Inflammatory macrophage (primary cell): ENCODE results near the gene PARP1.
"Not testable (repeated sequence)": the region's sequence is repeated elsewhere in the genome, so short reads cannot be mapped to it uniquely, and the experiment has no call there.

Source experiments
- DNase-seq, 2 donors: peaks; one replicate each; pipeline ENCODE4 v3.0.0-alpha.2; 2020 to 2022
- total RNA-seq, 18 experiments: gene quantifications; one replicate each; lab custom pipeline; 2026; ENCODE audit warnings: mixed read lengths in 6 of 18, inconsistent platforms in 2 of 18; lab: John Stamatoyannopoulos, UW

The PARP1 gene
- 39.0 to 250 (median 124) reads per million in 18 experiments for total RNA-seq

GRCh38 chr1:226407497-226408284 lies at the start of gene PARP1:
Gene PARP1 (minus strand): TSS chr1:226408093. CDS start chr1:226407929, 164 bp downstream.
- peak; percentile 82 to 87 for DNase-seq

- peak in 1 of 2 donors; percentile 20 for DNase-seq
Measured at GRCh38 chr1:226457307-226457712, 49.4 kb upstream of the PARP1 start.

GRCh38 chr1:226455843-226456242 lies 48.0 kb upstream of the PARP1 start:
- no peak for DNase-seq

GRCh38 chr1:226454349-226454748 lies 46.5 kb upstream of the PARP1 start:
- DNase-seq: no peak

DNA sequence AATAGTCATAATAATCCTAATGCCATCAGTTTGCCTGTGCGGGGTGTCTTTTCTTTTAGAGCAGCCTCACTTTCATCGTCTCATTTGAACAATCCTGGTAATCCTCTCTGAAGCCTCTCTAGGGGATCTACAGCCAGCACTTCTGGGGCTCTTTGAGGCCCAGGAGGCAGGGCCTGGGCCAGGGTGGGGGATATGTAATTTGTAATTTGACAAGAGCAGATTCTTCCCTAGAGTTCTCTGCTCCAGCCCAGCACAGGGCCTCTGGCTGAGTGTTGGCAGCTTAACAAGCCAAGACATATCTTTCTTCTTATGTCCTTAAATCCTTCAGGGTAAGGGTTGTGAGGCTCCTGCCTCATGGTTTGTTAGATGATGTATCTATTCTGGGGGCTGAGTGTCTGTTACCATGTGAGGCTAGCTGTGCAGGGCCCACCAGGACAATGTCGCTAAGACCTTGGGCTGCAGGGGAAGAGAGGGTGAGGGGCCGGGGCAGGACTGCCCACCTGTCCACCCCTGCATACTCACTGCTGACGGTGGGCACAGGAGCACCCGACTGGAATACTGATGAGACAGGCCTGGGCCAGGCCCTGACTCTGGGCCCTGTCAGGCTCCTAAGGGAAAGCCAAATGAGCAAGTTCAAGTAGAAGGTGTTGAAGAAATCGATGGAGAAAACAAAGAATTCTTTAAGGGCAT lies 45.3 kb upstream of the PARP1 start:
- DNase-seq: no peak

DNA sequence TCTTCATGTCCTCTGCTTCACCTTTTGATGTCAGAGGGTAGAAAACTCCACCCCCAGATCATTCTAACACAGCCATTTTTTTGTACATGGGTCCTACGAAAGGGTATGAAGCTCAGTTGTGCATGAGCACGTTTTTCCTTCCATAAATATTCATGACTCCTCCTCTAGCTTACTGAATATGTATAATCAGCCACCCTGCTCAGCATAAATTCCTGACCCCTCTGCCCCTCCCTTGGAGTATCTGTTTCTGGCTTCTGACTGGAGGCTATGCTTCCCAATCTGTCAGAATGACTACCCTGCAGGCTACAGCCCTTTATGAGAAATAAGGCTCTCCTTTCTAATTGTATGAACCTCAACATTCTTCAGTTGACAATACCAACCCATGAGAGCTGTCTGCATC lies 42.8 kb upstream of the PARP1 start:
- no peak for DNase-seq

GRCh38 chr1:226449823-226450222 lies 41.9 kb upstream of the PARP1 start:
- no peak for DNase-seq

DNA sequence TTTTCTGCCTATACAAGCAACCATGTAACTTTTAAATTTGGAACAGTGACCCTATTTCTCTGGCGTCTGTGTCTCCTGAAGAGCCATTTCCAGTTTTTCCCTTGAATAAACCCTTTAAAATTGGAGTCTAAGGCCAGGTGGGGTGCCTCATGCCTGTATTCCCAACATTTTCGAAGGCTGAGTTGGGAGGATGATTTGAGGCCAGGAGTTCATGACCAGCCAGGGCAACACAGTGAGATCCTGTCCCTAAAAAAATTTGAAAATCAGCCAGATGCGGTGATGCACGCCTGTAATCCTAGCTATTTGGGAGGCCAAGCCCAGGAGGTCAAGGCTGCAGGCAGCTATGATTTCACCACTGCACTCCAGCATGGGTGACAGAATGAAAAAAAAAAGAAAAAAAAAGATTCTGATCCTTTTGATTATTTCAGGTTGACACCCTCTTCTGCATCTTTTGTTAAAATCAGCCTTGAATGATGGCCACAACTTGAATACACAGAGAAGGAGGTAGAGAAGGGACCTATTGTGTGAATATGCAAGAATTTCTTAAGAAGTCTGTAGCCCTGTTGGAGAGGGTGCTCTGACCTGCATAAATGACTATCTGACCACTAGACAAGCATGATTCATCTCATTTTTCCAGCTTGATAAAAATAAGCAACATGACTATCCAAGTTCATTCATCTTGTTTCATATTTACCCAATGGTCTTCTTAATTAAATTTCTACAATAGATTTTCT lies 40.2 kb upstream of the PARP1 start:
- no peak for DNase-seq

DNA sequence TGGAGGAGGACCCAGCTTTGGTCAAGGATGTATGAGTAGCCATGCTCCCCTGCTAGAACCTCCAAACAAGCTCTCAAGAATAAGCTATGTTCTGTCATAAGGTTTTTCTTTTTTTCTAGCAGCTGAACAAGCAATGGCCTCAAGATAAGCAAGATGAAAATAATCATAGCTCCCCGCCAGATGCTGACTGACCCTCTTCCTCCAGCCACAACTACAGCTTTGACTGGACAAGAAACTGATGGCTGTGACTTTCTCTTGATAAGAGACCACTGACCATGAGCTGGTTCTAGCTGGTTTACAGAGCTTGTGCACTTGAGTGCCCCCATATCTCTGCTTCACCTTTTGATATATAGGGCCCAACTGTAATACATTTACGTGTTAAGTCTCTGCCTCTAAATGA lies 38.2 kb upstream of the PARP1 start:
- no peak for DNase-seq

DNA sequence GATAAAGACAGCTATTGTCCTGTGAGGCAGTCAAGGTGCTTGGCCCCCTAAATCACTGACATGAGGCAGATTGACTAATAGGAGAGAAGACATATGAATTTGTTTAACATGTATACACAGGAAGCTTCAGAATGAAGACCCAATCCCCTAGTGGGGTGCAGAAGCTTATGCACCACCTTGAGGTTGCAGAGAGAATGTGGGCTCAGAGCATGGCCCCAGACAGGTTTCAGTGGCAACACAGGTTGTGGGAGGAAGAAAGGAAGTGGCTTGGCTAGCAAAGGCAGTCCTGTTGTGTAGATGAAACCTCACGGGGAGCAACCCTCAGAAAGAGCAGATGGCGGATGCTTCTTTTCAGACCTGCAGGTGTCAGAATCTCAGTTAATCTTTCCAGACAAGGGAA lies 37.0 kb upstream of the PARP1 start:
- no peak for DNase-seq

DNA sequence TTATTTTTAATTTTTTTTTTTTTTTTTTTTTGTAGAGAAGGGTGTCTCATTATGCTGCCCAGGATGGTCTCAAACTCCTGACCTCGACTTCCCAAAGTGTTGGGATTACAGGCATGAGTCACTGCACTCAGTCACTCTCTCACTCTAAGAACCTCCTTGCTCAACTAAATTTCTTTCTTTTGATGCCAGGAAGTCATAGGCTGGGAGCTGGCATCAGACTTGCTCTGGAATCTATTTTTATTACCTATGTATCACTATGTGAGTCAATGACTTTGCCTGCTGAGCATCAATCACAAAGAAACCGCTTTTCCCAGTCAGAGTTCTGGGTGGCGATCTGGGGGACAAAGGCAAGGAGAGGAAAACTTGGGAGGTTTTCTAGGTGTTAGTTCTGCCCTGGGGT lies 35.5 kb upstream of the PARP1 start:
- DNase-seq: no peak

GRCh38 chr1:226443033-226443432 lies 35.1 kb upstream of the PARP1 start:
- no peak for DNase-seq

GRCh38 chr1:226441629-226442028 lies 33.7 kb upstream of the PARP1 start:
- DNase-seq: no peak

DNA sequence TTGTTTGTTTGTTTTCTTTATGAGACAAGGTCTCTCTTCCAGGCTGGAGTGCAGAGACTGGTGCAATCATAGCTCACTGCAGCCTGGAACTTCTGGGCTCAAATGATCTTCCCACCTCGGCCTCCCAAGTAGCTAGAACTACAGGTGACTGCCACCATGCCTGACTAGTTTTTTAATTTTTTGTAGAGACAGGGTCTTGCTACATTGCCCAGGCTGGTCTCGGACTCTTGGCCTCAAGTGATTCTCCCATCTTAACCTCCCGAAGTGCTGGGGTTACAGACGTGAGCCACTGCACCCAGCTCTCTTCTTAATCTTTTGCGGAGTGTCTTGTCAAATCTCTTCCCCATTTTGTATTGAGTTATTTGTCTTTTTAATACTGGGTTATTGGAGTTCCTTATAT lies 32.6 kb upstream of the PARP1 start:
- DNase-seq: no peak

GRCh38 chr1:226438007-226438406 lies 30.1 kb upstream of the PARP1 start:
- DNase-seq: no peak

DNA sequence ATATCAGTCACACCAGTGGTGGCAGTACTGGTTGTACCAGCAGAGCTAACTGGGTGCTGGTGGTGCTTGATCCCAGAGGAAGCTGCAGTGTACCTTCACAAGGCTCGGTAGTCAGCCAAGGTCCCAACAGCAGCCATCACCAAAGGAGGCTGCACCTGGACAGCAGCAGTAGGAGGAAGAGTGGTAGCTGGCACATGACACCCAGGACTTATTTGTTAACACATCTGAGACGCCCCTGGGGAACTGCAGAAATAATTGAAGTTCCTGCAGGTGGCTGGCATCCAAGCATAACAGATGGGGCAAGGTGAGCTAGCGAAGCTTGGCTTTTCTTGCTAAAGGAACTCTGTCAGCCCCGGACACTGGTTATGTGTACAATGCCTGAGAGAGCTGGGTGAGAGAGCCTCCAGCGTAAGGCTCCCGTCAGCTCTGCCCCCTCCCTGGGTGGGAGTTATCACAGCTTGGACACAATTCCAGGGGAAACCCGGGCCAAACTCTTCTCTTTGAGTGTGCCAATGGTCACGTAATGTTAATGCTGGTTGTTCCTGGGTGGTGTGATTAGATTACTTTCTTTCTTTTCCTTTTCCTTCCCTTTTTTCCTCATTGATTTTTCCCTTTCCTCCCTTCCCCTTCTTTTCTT lies 29.1 kb upstream of the PARP1 start:
- no peak for DNase-seq

- no peak for DNase-seq
Measured at GRCh38 chr1:226436472-226436854, 28.6 kb upstream of the PARP1 start.

DNA sequence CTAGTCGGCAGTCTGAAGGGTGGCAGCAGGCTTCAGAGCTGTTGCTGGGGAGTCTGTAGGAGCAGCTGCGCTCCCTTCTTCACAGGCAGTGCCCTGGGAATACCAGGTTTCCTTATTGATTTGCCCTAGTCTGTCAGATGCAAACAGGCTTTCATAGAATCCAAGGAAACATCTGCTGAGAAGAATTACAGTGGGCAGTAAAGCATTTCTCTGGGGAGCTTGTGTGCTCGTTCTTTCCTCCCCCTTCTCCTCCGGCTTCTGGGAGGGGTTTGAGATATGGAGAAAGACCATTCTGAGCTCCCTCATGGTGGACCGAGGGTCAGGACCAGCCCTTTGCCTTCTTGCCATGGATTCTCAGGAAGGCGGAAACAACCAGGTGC lies 25.4 kb upstream of the PARP1 start:
- no peak for DNase-seq

DNA sequence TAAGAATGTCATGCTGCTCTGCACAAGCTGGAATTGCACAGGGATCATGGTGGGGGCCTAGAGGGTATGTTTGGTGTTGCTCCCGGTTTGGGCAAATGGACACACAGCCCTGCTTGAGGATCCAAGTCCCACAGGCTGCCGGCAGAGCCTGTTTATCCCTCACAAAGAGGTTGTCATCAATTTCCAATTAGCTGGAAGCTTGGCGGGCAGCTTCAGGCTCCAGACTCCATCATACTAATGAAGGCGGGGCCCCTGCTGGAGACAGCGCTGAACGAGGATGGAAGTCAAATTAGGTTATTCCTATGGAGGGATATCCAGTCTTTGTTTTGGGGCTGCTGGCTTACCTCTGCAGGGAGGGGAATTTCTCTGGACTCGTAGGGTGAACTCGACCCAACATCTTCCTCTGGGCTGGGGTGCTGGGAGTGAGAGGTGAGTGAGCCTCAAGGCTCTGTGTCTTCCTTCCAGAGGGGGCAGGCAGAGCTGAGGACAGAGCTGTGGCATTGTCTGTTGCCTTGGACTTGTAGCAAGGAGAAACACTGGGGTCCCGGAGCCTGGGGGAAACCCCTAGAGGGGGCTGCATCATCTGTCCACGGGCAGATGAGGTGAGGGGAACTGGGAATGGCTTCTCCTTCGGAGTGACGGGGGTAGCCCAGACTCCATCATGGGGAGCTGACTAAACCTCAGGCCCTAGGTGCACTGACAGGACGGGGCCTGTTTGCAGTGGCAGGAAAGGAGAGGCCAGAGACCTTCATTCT lies 24.9 kb upstream of the PARP1 start:
- DNase-seq: no peak

DNA sequence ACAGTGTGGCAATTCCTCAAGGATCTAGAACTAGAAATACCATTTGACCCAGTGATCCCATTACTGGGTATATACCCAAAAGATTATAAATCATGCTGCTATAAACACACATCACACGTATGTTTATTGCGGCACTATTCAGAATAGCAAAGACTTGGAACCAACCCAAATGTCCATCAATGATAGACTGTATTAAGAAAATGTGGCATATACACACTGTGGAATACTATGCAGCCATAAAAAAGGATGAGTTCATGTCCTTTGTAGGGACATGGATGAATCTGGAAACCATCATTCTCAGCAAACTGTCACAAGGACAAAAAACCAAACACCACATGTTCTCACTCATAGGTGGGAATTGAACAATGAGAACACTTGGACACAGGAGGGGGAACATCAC lies 24.0 kb upstream of the PARP1 start:
- not testable (repeated sequence) for DNase-seq

DNA sequence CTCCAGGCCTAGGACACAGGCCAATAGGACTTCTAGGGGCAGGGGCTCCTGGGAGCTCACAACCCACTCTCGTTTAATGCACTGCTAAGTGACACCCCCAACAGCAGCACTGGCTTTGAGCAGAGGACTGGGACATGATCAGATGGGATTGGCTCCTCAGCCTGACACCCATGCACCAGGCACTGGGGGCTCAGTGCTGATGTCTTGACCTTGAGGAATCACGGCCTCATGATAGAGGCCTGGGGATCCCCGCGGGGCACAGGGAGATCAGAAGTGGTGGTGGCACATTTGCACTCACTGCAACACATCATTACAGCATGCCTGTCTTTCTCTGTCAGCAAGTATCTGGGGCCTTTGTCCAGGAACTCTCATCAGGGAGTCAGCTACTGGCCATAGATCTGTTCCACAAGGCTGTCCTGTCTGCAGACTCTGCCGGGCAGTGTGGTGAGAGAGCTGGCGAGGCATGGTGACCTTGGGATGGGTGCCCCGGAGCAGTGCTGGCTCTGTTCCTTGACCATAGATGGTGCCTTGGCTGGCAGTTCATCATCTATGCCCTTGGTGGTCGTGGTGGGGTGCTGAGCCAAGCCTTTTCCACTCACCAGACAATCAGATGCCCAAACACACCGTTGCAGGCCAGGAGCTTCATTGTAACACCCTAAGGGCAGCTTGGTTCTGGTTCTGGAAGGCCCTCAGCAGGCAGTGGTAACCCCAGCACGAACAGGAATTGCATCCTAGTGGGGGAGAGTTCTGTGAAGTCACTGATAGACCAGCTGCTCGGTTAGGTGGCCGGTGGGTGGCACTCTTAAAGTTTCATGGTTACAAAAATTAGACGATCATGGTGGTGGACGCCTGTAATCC lies 22.2 kb upstream of the PARP1 start:
- DNase-seq: no peak
